Activated T-helper 1 cell treated with anti-CD3 and anti-CD28 coated beads, Interleukin-2, amount 50 U/mL, for 16 hours (primary cell): Measurements from ENCODE around the gene SOCS4.

Experiments
- DNase-seq, 2 donors: peaks; one replicate each; pipeline ENCODE4 v3.0.0-alpha.2; 2020; ENCODE audit warnings: low read depth in 1 of 2, low spot score in 1 of 2

SOCS4 gene

GRCh38 chr14:55085060-55085660 lies 58.1 kb downstream of the SOCS4 start:
- no peak for DNase-seq

- no peak for DNase-seq
These were observed 59.9 kb downstream of the SOCS4 start for GRCh38 chr14:55086938-55087337.

GRCh38 chr14:55088356-55088755 lies 61.3 kb downstream of the SOCS4 start:
- DNase-seq, result no peak

GRCh38 chr14:55092341-55092740 lies 65.3 kb downstream of the SOCS4 start:
- no peak for DNase-seq

GRCh38 chr14:55094292-55095157 lies 67.5 kb downstream of the SOCS4 start:
- DNase-seq, result no peak

GRCh38 chr14:55097881-55098560 lies 71.0 kb downstream of the SOCS4 start:
- DNase-seq, result peak in 1 of 2 donors; percentile 25

GRCh38 chr14:55098561-55098898 lies 71.5 kb downstream of the SOCS4 start:
- no peak for DNase-seq
